H9 (cell line): ENCODE results near the gene ATRNL1. TPM values are rescaled to one million over a fixed set of nuclear protein-coding genes. Genes with fewer than 3 reads are reported as not detected.
"Not testable (repeated sequence)": the region's sequence is repeated elsewhere in the genome, so short reads cannot be mapped to it uniquely, and the experiment has no call there.

ENCODE experiments used
- DNase-seq: peaks from one replicate; pipeline ENCODE4 v3.0.0-alpha.2; 2017
- H2AFZ ChIP-seq: one replicate; pipeline ENCODE4 v1.6.1; 2013; ENCODE audit warnings: mild to moderate bottlenecking, low read length, control low read depth, moderate library complexity
- H2AK5ac ChIP-seq: 2 replicates; pipeline ENCODE4 v1.6.1; 2013; ENCODE audit warnings: low read length, control low read depth, mixed read lengths; ENCODE audit not compliant: insufficient read length
- H2BK120ac ChIP-seq: one replicate; pipeline ENCODE4 v1.6.1; 2013; ENCODE audit warnings: low read depth, mild to moderate bottlenecking, low read length, control low read depth, inconsistent platforms; ENCODE audit not compliant: poor library complexity, severe bottlenecking
- H2BK12ac ChIP-seq: 2 replicates; pipeline ENCODE4 v1.6.1; 2013; ENCODE audit warnings: low read length, control low read depth, mixed read lengths, low read depth; ENCODE audit not compliant: insufficient read length
- H2BK15ac ChIP-seq: 2 replicates; pipeline ENCODE4 v1.6.1; 2013; ENCODE audit warnings: low read depth, low read length, control low read depth
- H2BK20ac ChIP-seq: one replicate; pipeline ENCODE4 v1.6.1; 2013; ENCODE audit warnings: low read depth, mild to moderate bottlenecking, low read length, control low read depth, inconsistent platforms; ENCODE audit not compliant: poor library complexity, severe bottlenecking
- H2BK5ac ChIP-seq: 2 replicates; pipeline ENCODE4 v1.6.1; 2013; ENCODE audit warnings: low read length, control low read depth, mixed read lengths; ENCODE audit not compliant: insufficient read length
- H3K14ac ChIP-seq: 2 replicates; pipeline ENCODE4 v1.6.1; 2013; ENCODE audit warnings: low read length, control low read depth; ENCODE audit not compliant: insufficient read depth
- H3K18ac ChIP-seq: 2 replicates; pipeline ENCODE4 v1.6.1; 2013; ENCODE audit warnings: low read depth, mild to moderate bottlenecking, mixed read lengths, low read length, control low read depth; ENCODE audit not compliant: insufficient read length
- H3K23ac ChIP-seq: 2 replicates; pipeline ENCODE4 v1.6.1; 2013; ENCODE audit warnings: low read length, control low read depth, mixed read lengths, low read depth; ENCODE audit not compliant: insufficient read length
- H3K23me2 ChIP-seq: 2 replicates; pipeline ENCODE4 v1.6.1; 2013; ENCODE audit warnings: low read depth, mild to moderate bottlenecking, mixed read lengths, low read length, control low read depth; ENCODE audit not compliant: insufficient read length, poor library complexity, severe bottlenecking
- H3K27ac ChIP-seq: 2 replicates; pipeline ENCODE4 v1.5.1; 2013; ENCODE audit warnings: low read length, control low read depth, mixed read lengths, low read depth; ENCODE audit not compliant: insufficient read length
- H3K27me3 ChIP-seq: 2 replicates; pipeline ENCODE4 v1.6.1; 2013; ENCODE audit warnings: low read length, control low read depth, inconsistent platforms; ENCODE audit not compliant: insufficient read depth
- H3K4ac ChIP-seq: 2 replicates; pipeline ENCODE4 v1.6.1; 2013; ENCODE audit warnings: low read depth, mild to moderate bottlenecking, control low read depth, inconsistent platforms, low read length, moderate library complexity
- H3K4me1 ChIP-seq: 2 replicates; pipeline ENCODE4 v1.6.1; 2013; ENCODE audit warnings: low read length, control low read depth, inconsistent platforms; ENCODE audit not compliant: insufficient read depth
- H3K4me2 ChIP-seq: 2 replicates; pipeline ENCODE4 v1.6.1; 2013; ENCODE audit warnings: low read length, control low read depth, mixed read lengths; ENCODE audit not compliant: insufficient read length, insufficient read depth
- H3K56ac ChIP-seq: 2 replicates; pipeline ENCODE4 v1.6.1; 2013; ENCODE audit warnings: low read depth, mild to moderate bottlenecking, mixed read lengths, low read length, control low read depth; ENCODE audit not compliant: insufficient read length
- H3K79me1 ChIP-seq: 2 replicates; pipeline ENCODE4 v1.6.1; 2013; ENCODE audit warnings: low read depth, mild to moderate bottlenecking, moderate library complexity, low read length, control low read depth, inconsistent platforms; ENCODE audit not compliant: insufficient read depth, poor library complexity, severe bottlenecking
- H3K79me2 ChIP-seq: 2 replicates; pipeline ENCODE4 v1.6.1; 2013; ENCODE audit warnings: low read length, control low read depth, inconsistent platforms; ENCODE audit not compliant: insufficient read depth
- H3K9ac ChIP-seq: 2 replicates; pipeline ENCODE4 v1.6.1; 2013; ENCODE audit warnings: low read length, control low read depth, mixed read lengths; ENCODE audit not compliant: insufficient read length; ENCODE audit errors: extremely low read depth
- H3K9me3 ChIP-seq: one replicate; pipeline ENCODE4 v1.6.1; 2013; ENCODE audit warnings: low read depth, low read length, inconsistent platforms; ENCODE audit not compliant: control insufficient read depth
- H3T11ph ChIP-seq: one replicate; pipeline ENCODE4 v1.6.1; 2013; ENCODE audit warnings: mild to moderate bottlenecking, low read length, control low read depth, inconsistent platforms
- H4K20me1 ChIP-seq: one replicate; pipeline ENCODE4 v1.6.1; 2013; ENCODE audit not compliant: control insufficient read depth, insufficient read length, insufficient read depth
- H4K5ac ChIP-seq: 2 replicates; pipeline ENCODE4 v1.6.1; 2013; ENCODE audit warnings: low read depth, mild to moderate bottlenecking, mixed read lengths, low read length, control low read depth; ENCODE audit not compliant: insufficient read length
- H4K8ac ChIP-seq: replicated peaks from 2 replicates; pipeline ENCODE4 v1.6.1; 2013; ENCODE audit warnings: low read length, control low read depth, mixed read lengths, low read depth; ENCODE audit not compliant: insufficient read length
- H4K91ac ChIP-seq: 2 replicates; pipeline ENCODE4 v1.6.1; 2013; ENCODE audit warnings: low read depth, mild to moderate bottlenecking, moderate library complexity, mixed read lengths, low read length, control low read depth; ENCODE audit not compliant: insufficient read length
- H3K27ac Mint-ChIP-seq, 3 experiments: 2 replicates in 2 of 3; 3 replicates in 1 of 3; pipeline ENCODE4 v1.8.0; 2020 to 2021; ENCODE audit warnings: mixed read lengths in 3 of 3, mild to moderate bottlenecking in 1 of 3, moderate library complexity in 1 of 3
- H3K27me3 Mint-ChIP-seq: 2 replicates; pipeline ENCODE4 v1.8.0; 2021; ENCODE audit warnings: low read depth, mild to moderate bottlenecking, moderate library complexity, mixed read lengths
- H3K36me3 Mint-ChIP-seq, 3 experiments: 2 replicates in 2 of 3; 3 replicates in 1 of 3; pipeline ENCODE4 v1.8.0; 2020 to 2021; ENCODE audit warnings: low read depth in 3 of 3, mixed read lengths in 3 of 3; ENCODE audit not compliant: insufficient read depth in 1 of 3
- H3K4me1 Mint-ChIP-seq, 2 experiments: 2 replicates each; pipeline ENCODE4 v1.8.0; 2020; ENCODE audit warnings: mixed read lengths in 2 of 2
- H3K4me3 Mint-ChIP-seq, 2 experiments: 2 replicates in 1 of 2; 3 replicates in 1 of 2; pipeline ENCODE4 v1.8.0; 2020 to 2021; ENCODE audit warnings: mild to moderate bottlenecking in 2 of 2, mixed read lengths in 2 of 2, moderate library complexity in 1 of 2
- H3K9me3 Mint-ChIP-seq, 2 experiments: 2 replicates in 1 of 2; 3 replicates in 1 of 2; pipeline ENCODE4 v1.8.0; 2020; ENCODE audit warnings: mild to moderate bottlenecking in 2 of 2, mixed read lengths in 2 of 2, moderate library complexity in 1 of 2
- WGBS: extraction: QIAGEN DNeasy Blood & Tissue Kit; methylation state at CpG from one replicate; pipeline ENCODE4 v1.1.7; 2013; ENCODE audit warnings: missing lambda C conversion rate, low lambda C conversion rate, mixed read lengths; ENCODE audit not compliant: insufficient read length; ENCODE audit errors: extremely low coverage; 5-methylcytosine and 5-hydroxymethylcytosine counted together
- total RNA-seq: library from RNA; stranded (reverse); gene quantifications from 2 replicates; pipeline ENCODE4 v1.2.1, GENCODE V29; 2021
- TF ChIP-seq, protein P1 (sequence below): fragments of 200-600 bp; sonication (generic); conservative IDR thresholded peaks from 3 replicates; pipeline ENCODE4 v1.8.0; 2021; ENCODE audit warnings: antibody characterized with exemption, mild to moderate bottlenecking

Gene ATRNL1
- total RNA-seq, 1 experiment from 2014 or later: 9.2 TPM

DNA sequence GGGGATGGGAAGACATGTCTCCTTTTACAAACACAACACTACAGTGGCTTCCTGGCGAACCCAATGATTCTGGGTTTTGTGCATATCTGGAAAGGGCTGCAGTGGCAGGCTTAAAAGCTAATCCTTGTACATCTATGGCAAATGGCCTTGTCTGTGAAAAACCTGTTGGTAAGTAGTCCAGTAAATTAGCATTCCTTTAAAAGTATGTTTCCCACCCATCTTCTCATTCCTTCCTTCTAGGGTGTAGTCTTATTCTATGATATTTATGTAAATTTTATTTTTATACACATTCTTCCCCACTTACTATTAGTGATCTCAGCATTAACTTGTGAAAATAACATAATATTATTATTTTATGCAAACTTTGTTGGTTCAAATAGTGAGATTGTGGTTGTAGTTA lies 206.9 kb downstream of the ATRNL1 start:
- Mint-ChIP-seq H3K4me1 (no peaks in the 10 kb centered on the region), H3K27ac (no peak overlapping the region), H3K4me3 (no peak overlapping the region), H3K9me3 (no peaks in the 10 kb centered on the region), H3K27me3 (no peaks in the 10 kb centered on the region), H3K36me3 (no peaks in the 10 kb centered on the region; a peak in 1 of 7 replicates)
- TF ChIP-seq, protein P1, sequence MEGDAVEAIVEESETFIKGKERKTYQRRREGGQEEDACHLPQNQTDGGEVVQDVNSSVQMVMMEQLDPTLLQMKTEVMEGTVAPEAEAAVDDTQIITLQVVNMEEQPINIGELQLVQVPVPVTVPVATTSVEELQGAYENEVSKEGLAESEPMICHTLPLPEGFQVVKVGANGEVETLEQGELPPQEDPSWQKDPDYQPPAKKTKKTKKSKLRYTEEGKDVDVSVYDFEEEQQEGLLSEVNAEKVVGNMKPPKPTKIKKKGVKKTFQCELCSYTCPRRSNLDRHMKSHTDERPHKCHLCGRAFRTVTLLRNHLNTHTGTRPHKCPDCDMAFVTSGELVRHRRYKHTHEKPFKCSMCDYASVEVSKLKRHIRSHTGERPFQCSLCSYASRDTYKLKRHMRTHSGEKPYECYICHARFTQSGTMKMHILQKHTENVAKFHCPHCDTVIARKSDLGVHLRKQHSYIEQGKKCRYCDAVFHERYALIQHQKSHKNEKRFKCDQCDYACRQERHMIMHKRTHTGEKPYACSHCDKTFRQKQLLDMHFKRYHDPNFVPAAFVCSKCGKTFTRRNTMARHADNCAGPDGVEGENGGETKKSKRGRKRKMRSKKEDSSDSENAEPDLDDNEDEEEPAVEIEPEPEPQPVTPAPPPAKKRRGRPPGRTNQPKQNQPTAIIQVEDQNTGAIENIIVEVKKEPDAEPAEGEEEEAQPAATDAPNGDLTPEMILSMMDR: no peak
- Histone ChIP-seq H3K14ac (no peak overlapping the region), H3K9me3 (no peaks in the 10 kb centered on the region), H3K79me2 (no peaks in the 10 kb centered on the region), H2BK5ac (no peak overlapping the region), H4K8ac (no peak overlapping the region), H3K23ac (no peak overlapping the region), H2BK20ac (no peak overlapping the region), H3K27ac (no peak overlapping the region), H3K79me1 (no peaks in the 10 kb centered on the region), H4K5ac (no peak overlapping the region), H3K4me2 (no peak overlapping the region), H3K18ac (no peak overlapping the region), H3K27me3 (no peaks in the 10 kb centered on the region), H2AFZ (no peak overlapping the region), H2BK15ac (no peak overlapping the region), H4K91ac (no peak overlapping the region), H2AK5ac (no peak overlapping the region), H3K56ac (no peak overlapping the region), H3K9ac (no peak overlapping the region), H2BK12ac (no peak overlapping the region), H3K4ac (no peak overlapping the region), H3K4me1 (no peaks in the 10 kb centered on the region), H4K20me1 (no peaks in the 10 kb centered on the region), H3T11ph (no peak overlapping the region), H2BK120ac (no peak overlapping the region), H3K23me2 (no peaks in the 10 kb centered on the region)
- DNase-seq: no peak
- no CpG with 5 or more reads among the region's 1 CpG for WGBS

DNA sequence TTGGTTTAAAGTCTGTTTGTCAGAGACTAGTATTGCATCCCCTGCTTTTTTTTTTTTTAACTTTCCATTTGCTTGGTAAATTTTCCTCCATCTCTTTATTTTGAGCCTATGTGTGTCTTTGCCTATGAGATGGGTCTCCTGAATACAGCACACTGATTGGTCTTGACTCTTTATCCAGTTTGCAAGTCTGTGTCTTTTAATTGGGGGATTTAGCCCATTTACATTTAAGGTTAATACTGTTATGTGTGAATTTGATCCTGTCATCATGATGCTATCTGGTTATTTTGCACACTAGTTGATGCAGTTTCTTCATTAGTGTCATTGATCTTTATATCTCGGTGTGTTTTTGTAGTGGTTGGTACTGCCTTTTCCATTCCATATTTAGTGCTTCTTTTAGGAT lies 226.5 kb downstream of the ATRNL1 start:
- H2BK5ac ChIP-seq, H2AK5ac ChIP-seq, H3K14ac ChIP-seq, H2BK120ac ChIP-seq, H3K4me1 Mint-ChIP-seq, H2BK20ac ChIP-seq, H3K4me3 Mint-ChIP-seq, H4K8ac ChIP-seq, H2BK15ac ChIP-seq, H3K4ac ChIP-seq, DNase-seq, H4K91ac ChIP-seq, H3K79me2 ChIP-seq, H3K18ac ChIP-seq, H3K9me3 ChIP-seq, H3K4me2 ChIP-seq, H3T11ph ChIP-seq, H3K27me3 Mint-ChIP-seq, H3K27ac Mint-ChIP-seq, H3K4me1 ChIP-seq, H3K9ac ChIP-seq, H2AFZ ChIP-seq, H3K36me3 Mint-ChIP-seq, H2BK12ac ChIP-seq, H3K27ac ChIP-seq, H3K56ac ChIP-seq, H4K20me1 ChIP-seq, H3K9me3 Mint-ChIP-seq, H3K27me3 ChIP-seq, H4K5ac ChIP-seq, H3K23ac ChIP-seq, H3K79me1 ChIP-seq, H3K23me2 ChIP-seq: not testable (repeated sequence)
- WGBS: no CpG with 5 or more reads among the region's 1 CpG
